HG02642 (cell line): ENCODE measurements around the gene SSH2.

Experiments used
- ATAC-seq: cut with Tn5 transposase; IDR thresholded peaks from one replicate; pipeline ENCODE4 v1.9.1; 2021; ENCODE audit warnings: mild to moderate bottlenecking; ENCODE audit not compliant: unreplicated experiment, poor library complexity

SSH2 gene

DNA sequence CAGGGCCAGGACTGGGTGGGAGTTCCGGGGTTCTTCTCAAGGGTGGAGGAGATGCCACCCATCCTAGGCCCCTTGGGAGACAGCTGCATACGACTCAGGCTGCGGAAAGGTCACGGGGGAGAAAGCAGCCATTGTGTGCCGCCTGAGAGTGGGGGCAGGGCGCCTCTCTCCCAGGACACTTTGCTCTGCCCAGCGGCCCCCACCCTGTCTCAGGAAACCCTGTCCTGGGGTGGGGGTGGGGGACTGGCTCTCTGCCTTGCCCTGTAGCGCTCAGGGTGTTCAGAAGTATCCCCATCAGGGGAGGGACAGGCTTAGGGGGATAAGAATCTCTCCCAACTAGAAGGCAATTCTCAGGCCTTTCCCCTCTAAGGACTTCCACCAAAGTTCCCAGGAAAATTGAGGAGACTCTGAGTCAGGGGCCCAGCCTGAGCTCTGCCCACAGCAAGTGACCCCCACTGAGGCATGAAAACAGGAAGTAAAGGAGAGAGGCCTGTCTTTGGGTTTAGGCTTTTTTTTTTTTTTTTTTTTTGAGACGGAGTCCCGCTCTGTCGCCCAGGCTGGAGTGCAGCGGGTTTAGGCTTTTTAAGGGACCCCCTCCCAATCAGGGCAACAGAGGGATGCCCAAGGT, 345.5 kb downstream of the SSH2 start:
- no peak for ATAC-seq

DNA sequence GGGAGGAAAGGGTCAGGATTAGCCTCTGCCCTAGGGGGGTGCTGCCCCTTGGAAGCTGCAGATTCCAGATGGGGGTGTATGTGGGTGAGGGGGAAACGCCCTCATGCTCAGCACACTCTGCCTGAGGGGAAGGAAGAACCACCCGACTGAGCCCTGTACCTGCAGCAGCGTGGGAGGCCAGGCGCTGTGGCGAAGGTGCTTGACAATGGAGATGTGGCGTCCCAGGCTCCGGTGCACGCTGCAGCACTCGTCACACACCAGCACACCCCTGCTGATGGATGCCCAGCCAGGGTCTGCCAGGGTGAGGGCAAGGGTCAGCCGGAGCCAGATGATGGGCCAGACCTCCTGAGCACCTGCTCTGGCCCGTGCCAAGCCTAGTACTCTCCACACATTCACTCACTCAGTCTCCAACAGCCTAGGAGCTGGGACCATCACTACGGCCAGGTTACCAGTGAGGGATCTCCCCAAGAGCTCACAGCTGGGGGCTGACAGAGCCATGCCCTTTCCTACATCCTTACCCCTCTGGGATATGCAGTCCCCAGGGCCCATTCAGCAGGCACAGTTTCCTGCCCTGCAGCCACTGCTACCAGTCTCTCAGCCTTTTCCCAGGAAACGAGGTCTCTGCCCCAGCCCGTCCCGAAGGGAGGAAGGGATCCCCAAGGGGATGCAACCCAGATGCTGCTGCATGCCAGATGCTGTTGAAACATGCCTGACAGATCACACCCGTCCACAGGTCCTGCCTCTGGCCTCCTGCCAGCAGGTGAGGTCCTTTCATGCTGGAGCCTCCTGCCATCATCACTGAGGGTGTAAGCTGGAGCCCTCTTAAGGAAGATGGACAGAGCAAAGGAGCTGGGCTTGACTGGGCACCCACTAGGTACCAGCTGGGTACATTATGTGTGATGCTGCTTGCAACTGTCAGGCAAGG, 346.4 kb downstream of the SSH2 start:
- ATAC-seq, result no peak

DNA sequence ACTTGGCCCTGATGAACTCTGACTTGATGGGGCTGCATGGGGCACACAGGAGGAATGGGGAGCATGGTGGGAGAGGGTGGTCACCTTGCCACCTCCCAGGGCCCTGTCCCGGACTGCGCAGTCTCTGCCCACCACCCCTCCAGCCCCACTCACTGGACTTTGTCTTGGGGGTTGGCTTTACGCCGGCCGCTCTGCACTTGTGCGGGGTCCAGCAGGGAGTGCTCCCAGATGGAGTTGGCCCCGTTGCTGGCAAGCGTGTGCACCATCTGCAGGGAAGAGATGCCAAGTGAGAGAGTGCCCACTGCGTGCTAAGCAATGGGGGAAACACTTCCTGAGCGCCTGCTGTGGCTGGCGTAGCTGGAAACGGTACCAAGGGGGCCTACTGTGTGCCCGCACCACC, 347.3 kb downstream of the SSH2 start:
- no peak for ATAC-seq

DNA sequence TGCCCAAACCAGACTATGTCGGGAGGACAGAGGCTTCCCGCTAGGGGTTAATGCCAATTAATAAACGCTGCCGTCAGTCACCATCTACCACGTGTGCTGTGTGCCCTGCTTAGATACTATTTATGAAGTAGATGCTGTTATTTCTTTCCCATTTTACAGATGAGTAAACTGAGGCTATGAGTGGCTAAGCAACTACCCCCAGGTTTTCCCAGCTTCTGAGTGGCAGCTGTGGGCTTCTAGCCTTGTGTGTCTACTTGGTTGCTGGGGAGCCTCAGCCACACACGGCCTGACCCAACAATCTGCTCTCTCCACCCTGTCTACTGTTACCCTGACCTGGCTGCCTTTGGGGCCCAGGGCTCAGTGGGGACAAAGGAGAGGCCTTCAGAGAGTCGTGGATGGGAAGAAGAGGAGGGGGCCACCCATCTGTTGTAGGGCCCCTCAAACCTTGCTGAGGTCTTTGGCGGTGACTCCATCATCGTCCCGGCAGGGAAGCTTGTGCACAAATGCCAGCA, 347.7 kb downstream of the SSH2 start:
- ATAC-seq, result no peak

DNA sequence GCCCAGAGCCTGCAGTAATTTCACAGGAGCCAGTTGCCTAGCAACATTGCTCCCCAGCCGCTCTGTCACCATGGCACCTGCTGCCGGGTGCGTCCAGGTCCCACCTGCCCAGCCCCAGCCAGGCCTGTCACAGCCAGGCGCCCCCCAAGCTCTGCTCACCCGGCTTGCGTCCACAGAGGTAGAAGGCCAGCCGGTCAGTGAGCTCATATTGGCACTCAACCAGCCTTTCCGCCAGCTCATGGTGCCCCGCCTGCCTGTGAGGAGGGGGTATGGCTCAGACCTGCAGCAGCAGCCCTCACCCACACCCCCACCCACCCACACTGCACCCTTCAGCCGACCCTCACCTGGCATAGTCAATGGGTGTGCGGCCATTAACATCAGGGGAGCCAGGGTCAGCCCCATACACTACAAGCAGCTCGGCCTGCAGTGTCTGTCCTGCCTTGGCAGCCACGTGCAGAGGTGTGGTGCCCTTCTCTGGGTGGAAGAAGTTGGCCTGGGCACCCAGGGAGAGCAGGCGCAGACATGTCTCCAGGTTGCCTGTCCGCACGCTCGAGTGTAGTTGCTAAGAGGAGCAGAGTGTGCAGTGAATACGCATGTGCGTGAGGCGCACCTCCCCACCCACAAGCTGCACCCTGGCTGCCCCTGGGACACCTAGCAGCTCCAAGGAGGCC, 348.3 kb downstream of the SSH2 start:
- no peak for ATAC-seq

DNA sequence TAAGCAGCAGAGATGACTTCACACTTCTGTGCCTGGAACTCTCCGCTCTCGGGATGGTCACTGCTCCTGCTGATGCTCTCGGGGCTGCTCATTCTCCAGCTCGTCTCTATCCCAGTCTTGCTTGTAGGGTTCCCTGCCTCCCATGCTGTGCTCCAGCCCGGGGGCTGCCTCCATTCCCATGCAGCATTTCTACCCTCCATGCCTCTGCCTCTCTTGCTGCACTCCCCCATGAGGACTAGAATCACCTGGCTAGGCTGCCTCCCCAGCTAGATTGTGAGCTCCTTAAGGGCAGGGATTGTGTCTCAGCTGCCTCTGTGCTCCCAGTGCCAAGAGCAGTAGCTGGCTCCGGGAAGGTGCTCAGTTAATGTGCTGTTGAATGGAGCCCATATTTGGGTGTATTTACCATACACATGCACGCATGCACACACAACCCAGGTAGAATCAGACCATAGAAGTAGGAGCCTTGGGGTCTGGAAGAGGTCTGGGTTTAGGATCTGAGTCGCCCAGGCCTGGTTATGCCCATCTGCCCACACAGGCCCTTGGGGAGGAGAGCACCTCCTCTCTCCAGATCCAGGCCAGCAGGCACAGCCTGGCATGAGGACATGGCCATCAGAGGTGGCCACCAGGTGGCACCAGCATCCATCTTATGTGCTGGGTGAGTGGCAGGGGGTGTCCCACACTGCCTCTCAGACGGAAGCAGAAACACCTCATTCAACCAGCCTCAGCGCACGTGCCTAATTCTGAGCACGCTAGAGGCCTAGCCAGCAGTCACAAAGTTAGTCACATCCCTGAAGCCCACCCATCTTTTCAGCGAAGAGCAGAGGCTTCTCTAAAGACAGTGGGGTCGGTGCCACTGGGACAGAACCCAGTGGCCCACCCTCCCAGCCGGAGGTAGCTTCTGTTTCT, 349.9 kb downstream of the SSH2 start:
- peak; percentile 71 for ATAC-seq

DNA sequence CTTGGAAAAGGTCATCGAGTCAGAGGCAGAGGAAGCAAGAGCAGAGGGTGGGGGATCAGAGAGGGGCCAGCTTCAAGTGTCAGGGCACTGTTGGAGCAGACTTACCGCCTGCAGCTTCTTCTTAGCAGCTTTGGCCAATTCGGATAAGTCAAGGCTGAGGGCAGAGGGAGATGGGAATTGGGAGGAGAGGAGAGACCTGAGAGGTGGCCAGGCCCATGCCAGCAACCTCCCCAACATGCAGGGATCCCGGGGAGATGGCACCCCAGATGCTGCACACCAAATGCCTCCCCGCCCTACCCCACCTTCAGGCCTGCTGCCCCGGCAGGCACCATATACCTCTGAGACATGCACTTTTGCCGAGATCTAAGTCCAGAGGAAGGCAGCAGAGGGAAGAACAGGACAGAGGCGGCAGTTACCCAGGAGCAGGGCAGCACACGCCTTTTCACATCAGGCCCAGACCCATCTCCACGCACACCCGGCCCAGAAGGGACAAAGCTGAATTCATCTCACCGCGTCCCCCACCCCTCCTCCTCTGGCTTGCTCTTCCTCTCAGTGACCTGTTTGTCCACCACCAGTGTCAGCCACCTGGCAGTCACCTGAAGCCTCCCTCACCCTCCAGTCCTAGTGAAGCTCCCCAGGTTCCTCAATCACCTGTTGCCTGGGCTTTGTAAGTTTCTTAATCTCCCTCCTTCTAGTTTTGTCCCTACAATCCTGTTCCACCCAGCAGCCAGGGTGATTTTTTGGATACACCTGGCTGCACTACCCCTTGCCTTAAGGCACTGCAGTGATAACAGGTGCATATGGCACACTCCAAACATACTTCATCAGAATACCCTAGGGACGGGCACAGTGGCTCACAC, 351.2 kb downstream of the SSH2 start:
- no peak for ATAC-seq

DNA sequence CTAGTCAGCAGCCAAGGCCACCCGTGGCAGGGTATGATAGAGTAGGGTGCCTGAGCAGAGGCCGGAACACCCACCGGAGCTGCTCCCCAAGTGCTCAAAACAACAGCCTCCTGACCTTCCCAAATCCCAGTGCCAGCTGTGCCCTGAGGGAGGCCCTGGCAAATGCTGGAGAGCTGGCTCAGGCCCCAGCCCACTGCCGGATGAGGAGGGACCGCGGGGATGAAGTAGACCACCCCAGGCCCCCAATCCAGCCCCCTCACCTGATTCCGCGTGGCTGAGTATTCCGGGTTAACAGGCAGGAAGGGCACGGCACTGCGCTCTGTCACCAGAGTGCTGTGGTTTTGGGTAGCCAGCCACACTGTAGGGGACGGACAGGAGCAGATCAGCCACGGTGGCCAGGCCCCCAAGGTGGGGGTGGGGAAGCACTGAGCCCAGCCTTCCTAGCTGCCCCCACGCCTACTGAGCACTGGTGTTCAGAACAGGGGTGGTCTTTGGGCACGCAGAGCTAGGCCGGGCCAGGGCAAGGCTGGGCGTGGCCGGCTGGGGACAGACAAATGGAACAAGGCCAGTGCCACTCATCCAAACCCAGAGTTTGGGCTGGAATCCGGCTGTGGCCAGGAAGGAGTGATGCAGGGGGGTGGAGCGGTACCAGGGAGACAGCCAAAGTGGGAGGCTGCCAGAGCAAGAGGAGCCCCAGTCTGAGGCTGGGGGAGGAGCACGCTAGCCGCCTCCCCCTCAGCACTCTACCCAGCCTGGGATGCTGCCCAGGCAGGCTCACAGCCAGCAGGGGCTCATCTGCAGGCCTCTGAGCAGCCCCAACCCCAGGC, 352.4 kb downstream of the SSH2 start:
- no peak for ATAC-seq

DNA sequence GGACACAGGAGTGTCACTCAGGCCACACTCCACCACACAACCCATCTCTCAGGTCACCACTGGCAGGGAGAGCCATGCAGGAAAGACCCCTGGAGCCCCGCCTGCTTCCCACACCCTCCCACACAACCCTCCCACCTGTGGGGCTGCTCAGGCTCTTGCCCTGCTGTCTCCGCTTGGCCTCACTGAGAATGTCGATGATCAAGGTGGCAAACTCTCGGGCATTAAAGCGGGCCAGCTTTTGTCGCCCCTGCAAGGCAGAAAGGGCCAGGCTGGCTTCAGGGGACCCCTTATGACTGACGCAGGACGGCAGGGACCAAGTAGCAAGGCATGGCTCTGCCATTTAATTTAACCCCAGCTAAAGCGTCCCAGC, 353.0 kb downstream of the SSH2 start:
- no peak for ATAC-seq

DNA sequence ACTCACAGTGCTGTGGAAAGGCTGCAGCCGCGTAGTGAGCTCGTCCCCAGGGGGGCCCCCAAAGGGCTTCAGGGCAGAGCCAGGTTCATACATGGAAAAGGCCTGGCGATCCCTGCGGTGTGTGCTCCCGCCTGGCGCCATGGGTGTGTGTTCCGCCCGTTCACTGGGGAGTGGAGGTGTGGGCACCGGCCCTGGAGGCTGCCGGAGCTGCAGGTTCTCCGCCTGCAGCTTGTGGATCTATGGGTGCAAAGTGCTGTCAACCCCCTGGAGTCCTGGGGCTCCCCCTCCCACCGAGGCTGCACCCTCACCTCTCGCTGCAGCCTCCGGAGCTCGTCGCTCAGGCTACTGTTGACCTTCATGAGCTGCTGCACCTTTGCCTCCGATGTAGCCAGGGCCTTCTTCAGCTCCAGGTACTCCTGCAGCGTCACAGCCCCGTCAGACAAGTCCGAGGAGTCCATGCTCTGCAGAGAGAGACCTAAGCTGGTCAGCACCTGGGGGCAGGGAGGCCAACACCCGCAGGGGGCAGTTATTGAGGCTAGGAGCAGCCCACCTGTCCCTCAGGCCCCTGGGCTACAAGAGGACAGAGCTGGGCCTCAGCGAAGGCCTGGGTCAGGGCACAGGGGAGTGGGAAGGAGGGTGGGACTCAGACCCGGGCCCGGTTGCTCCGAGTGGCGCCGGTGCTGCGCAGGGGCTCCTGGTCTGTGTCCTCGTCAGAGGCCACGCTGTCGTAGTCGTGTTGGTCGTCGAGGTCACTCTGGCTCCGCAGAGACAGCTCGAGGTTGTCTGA, 353.6 kb downstream of the SSH2 start:
- ATAC-seq, result no peak
